ENCODE results near the gene TBX1.

GRCh38 chr22:19782533-19782932 lies 22.0 kb downstream of the TBX1 start:
- no peak for TF ChIP-seq CTCF (optimal IDR thresholded peaks at IDR 0.05 in 1 of 3, IDR thresholded peaks at IDR 0.05 in 1 of 3, conservative IDR thresholded peaks at IDR 0.05 in 1 of 3; ENCODE audit: extremely low read depth in 1 of 3, insufficient read depth in 2 of 3, low read length in 3 of 3)
- no peak for TF ChIP-seq EZH2 (IDR thresholded peaks at IDR 0.05; ENCODE audit: low read length)

All from keratinocyte (primary cell).